ENCODE data around the gene FDCSP.
"Not testable (repeated sequence)": the region's sequence is repeated elsewhere in the genome, so short reads cannot be mapped to it uniquely, and the experiment has no call there.

FDCSP gene

GRCh38 chr4:70239884-70240591 is 14.1 kb downstream of the FDCSP start:
- H3K27me3 ChIP-seq (ENCODE audit: low read depth, low read length): no peaks in the 10 kb centered on the region
- no peak overlapping the region for H3K4me2 ChIP-seq (ENCODE audit: low read length)
- TF ChIP-seq CTCF (IDR thresholded peaks at IDR 0.05; ENCODE audit: low read depth, low read length) (no peak), EZH2phosphoT487 (IDR thresholded peaks at IDR 0.05; ENCODE audit: low read depth) (no peak)
- H3K9ac ChIP-seq (ENCODE audit: low read length): no peak overlapping the region
- H3K9me3 ChIP-seq (ENCODE audit: insufficient read depth, low read length): no peaks in the 10 kb centered on the region
- no peaks in the 10 kb centered on the region for H3K36me3 ChIP-seq (replicated peaks; ENCODE audit: low read depth, low read length)
- no peaks in the 10 kb centered on the region for H3K4me1 ChIP-seq (ENCODE audit: low read length)
- no peaks in the 10 kb centered on the region for H4K20me1 ChIP-seq (ENCODE audit: insufficient read depth, low read length)
- H3K4me3 ChIP-seq (ENCODE audit: low read length): no peak overlapping the region
- no peak overlapping the region for H3K27ac ChIP-seq (ENCODE audit: low read length)
- no peak overlapping the region for H2AFZ ChIP-seq (ENCODE audit: low read depth, low read length)
- H3K79me2 ChIP-seq (ENCODE audit: low read length): no peaks in the 10 kb centered on the region

- not testable (repeated sequence) for H3K4me1 ChIP-seq (ENCODE audit: low read length); H2AFZ ChIP-seq (ENCODE audit: low read depth, low read length); H3K79me2 ChIP-seq (ENCODE audit: low read length); H3K9ac ChIP-seq (ENCODE audit: low read length); H3K27ac ChIP-seq (ENCODE audit: low read length); H4K20me1 ChIP-seq (ENCODE audit: insufficient read depth, low read length); H3K36me3 ChIP-seq (replicated peaks; ENCODE audit: low read depth, low read length); H3K27me3 ChIP-seq (ENCODE audit: low read depth, low read length); H3K4me3 ChIP-seq (ENCODE audit: low read length); H3K4me2 ChIP-seq (ENCODE audit: low read length); H3K9me3 ChIP-seq (ENCODE audit: insufficient read depth, low read length)
Measured at GRCh38 chr4:70242297-70242696, 16.4 kb downstream of the FDCSP start, which contains the start of gene CSN3. CSN3 (plus strand) TSS chr4:70242597; CDS start chr4:70244820, 2,223 bp downstream.

GRCh38 chr4:70243091-70243490 is 17.2 kb downstream of the FDCSP start:
- Histone ChIP-seq H3K9me3 (ENCODE audit: insufficient read depth, low read length) (no peaks in the 10 kb centered on the region), H3K36me3 (replicated peaks; ENCODE audit: low read depth, low read length) (no peaks in the 10 kb centered on the region), H2AFZ (ENCODE audit: low read depth, low read length) (no peak overlapping the region), H3K4me2 (ENCODE audit: low read length) (no peak overlapping the region), H3K27ac (ENCODE audit: low read length) (no peak overlapping the region), H3K79me2 (ENCODE audit: low read length) (no peaks in the 10 kb centered on the region), H4K20me1 (ENCODE audit: insufficient read depth, low read length) (no peaks in the 10 kb centered on the region), H3K4me1 (ENCODE audit: low read length) (peaks cover 4% of the 10 kb centered on the region; the same call in 1 of the 2 replicates), H3K4me3 (ENCODE audit: low read length) (no peak overlapping the region), H3K27me3 (ENCODE audit: low read depth, low read length) (no peaks in the 10 kb centered on the region), H3K9ac (ENCODE audit: low read length) (no peak overlapping the region)
- TF ChIP-seq CTCF (IDR thresholded peaks at IDR 0.05; ENCODE audit: low read depth, low read length): no peak
- TF ChIP-seq EZH2phosphoT487 (IDR thresholded peaks at IDR 0.05; ENCODE audit: low read depth): no peak

GRCh38 chr4:70251250-70251944 is 25.5 kb downstream of the FDCSP start:
- no peaks in the 10 kb centered on the region for H3K36me3 ChIP-seq (replicated peaks; ENCODE audit: low read depth, low read length)
- no peak overlapping the region for H3K27ac ChIP-seq (ENCODE audit: low read length)
- H2AFZ ChIP-seq (ENCODE audit: low read depth, low read length): no peak overlapping the region
- peaks cover 7% of the 10 kb centered on the region; the same call in 1 of the 2 replicates for H3K4me1 ChIP-seq (ENCODE audit: low read length)
- H3K79me2 ChIP-seq (ENCODE audit: low read length): no peaks in the 10 kb centered on the region
- no peak overlapping the region for H3K9ac ChIP-seq (ENCODE audit: low read length)
- H4K20me1 ChIP-seq (ENCODE audit: insufficient read depth, low read length): no peaks in the 10 kb centered on the region
- no peak for TF ChIP-seq CTCF (IDR thresholded peaks at IDR 0.05; ENCODE audit: low read depth, low read length)
- TF ChIP-seq EZH2phosphoT487 (IDR thresholded peaks at IDR 0.05; ENCODE audit: low read depth): no peak
- H3K4me2 ChIP-seq (ENCODE audit: low read length): no peak overlapping the region
- no peak overlapping the region for H3K4me3 ChIP-seq (ENCODE audit: low read length)
- H3K27me3 ChIP-seq (ENCODE audit: low read depth, low read length): no peaks in the 10 kb centered on the region
- H3K9me3 ChIP-seq (ENCODE audit: insufficient read depth, low read length): no peaks in the 10 kb centered on the region

Measured in OCI-LY3 (cell line).